22Rv1 (cell line): ENCODE results near the gene THADA.

Source experiments
- H3K27ac ChIP-seq: fragments of 450-650 bp; 2 replicates; pipeline ENCODE4 v1.5.1; 2017
- CTCF ChIP-seq: fragments of 450-650 bp; IDR thresholded peaks from 2 replicates; pipeline ENCODE4 v1.5.1; 2017; ENCODE audit warnings: mild to moderate bottlenecking
- ZFX ChIP-seq: fragments of 450-650 bp; IDR thresholded peaks from 2 replicates; pipeline ENCODE4 v1.6.1; 2017; ENCODE audit warnings: antibody characterized with exemption, borderline replicate concordance

THADA gene

GRCh38 chr2:43212216-43212835 is 383.5 kb downstream of the THADA start:
- no peak overlapping the region for H3K27ac ChIP-seq
- TF ChIP-seq ZFX, result no peak
- TF ChIP-seq CTCF, result no peak

- no peak overlapping the region for H3K27ac ChIP-seq
- TF ChIP-seq ZFX, result no peak
- TF ChIP-seq CTCF, result no peak
Measured at GRCh38 chr2:43210467-43211303, 385.2 kb downstream of the THADA start.

GRCh38 chr2:43210125-43210466 is 385.7 kb downstream of the THADA start:
- H3K27ac ChIP-seq, result no peak overlapping the region

GRCh38 chr2:43209204-43209717 is 386.6 kb downstream of the THADA start:
- no peak for TF ChIP-seq ZFX
- no peak for TF ChIP-seq CTCF
- no peak overlapping the region for H3K27ac ChIP-seq

More at GRCh38 chr2:43210125-43210466, 385.7 kb downstream of the THADA start:
- TF ChIP-seq CTCF (no peak), ZFX (no peak)

- H3K27ac ChIP-seq, result no peak overlapping the region
- TF ChIP-seq ZFX (no peak), CTCF (no peak)
Measured at GRCh38 chr2:43207553-43208300, 388.1 kb downstream of the THADA start.

- no peak overlapping the region for H3K27ac ChIP-seq
- no peak for TF ChIP-seq ZFX
- TF ChIP-seq CTCF, result no peak
Measured at GRCh38 chr2:43206602-43207001, 389.2 kb downstream of the THADA start.
